ENCODE data around the gene MRNIP.
A peak's percentile ranks its signal among the peaks of the same experiment; 100 is the strongest.

Gene MRNIP

GRCh38 chr5:179870403-179870903 is 11.8 kb upstream of the MRNIP start:
- no peak for DNase-seq

- no peak for DNase-seq
These were observed 11.2 kb upstream of the MRNIP start for GRCh38 chr5:179869641-179870402.

GRCh38 chr5:179869101-179869500 is 10.5 kb upstream of the MRNIP start:
- DNase-seq = no peak

- no peak for DNase-seq
These were observed 9.9 kb upstream of the MRNIP start for GRCh38 chr5:179868541-179868940.

- DNase-seq = no peak
These were observed 8.9 kb upstream of the MRNIP start for GRCh38 chr5:179867476-179867875.

- DNase-seq = no peak
These were observed 8.5 kb upstream of the MRNIP start for GRCh38 chr5:179867079-179867465.

GRCh38 chr5:179866241-179867078 is 7.8 kb upstream of the MRNIP start:
- DNase-seq = no peak

- DNase-seq = no peak
These were observed 7.0 kb upstream of the MRNIP start for GRCh38 chr5:179865491-179866240.

- no peak for DNase-seq
These were observed 6.1 kb upstream of the MRNIP start for GRCh38 chr5:179864686-179865085.

- DNase-seq = no peak
These were observed 5.0 kb upstream of the MRNIP start for GRCh38 chr5:179863449-179864085.

- DNase-seq = no peak
These were observed 4.3 kb upstream of the MRNIP start for GRCh38 chr5:179862891-179863290.

- DNase-seq = no peak
These were observed 3.7 kb upstream of the MRNIP start for GRCh38 chr5:179862296-179862695.

GRCh38 chr5:179860301-179860700 is 1.7 kb upstream of the MRNIP start:
- DNase-seq = no peak

GRCh38 chr5:179858241-179858585 is 404 bp downstream of the MRNIP start:
- DNase-seq = no peak

GRCh38 chr5:179854356-179854755 is 4.3 kb downstream of the MRNIP start:
- no peak for DNase-seq

GRCh38 chr5:179852993-179853547 is 5.5 kb downstream of the MRNIP start:
- DNase-seq = peak; percentile 27 to 40

- no peak for DNase-seq
These were observed 17.0 kb downstream of the MRNIP start for GRCh38 chr5:179841621-179842020.

GRCh38 chr5:179840766-179841165 is 17.9 kb downstream of the MRNIP start:
- no peak for DNase-seq

- no peak for DNase-seq
These were observed 18.3 kb downstream of the MRNIP start for GRCh38 chr5:179840321-179840720.

- DNase-seq = no peak
These were observed 19.0 kb downstream of the MRNIP start for GRCh38 chr5:179839328-179840256.
